Subcutaneous abdominal adipose tissue (tissue), 5 donors: ENCODE data around the gene GNG2.

Experiments used
- H3K27ac ChIP-seq: one replicate; pipeline ENCODE4 v1.7.0; 2013; ENCODE audit warnings: low read depth, mild to moderate bottlenecking, inconsistent platforms, low read length, moderate library complexity
- H3K27me3 ChIP-seq, 5 donors: one replicate each; pipeline ENCODE4 v1.7.0; 2013; ENCODE audit warnings: low read length in 5 of 5, inconsistent platforms in 1 of 5; ENCODE audit not compliant: control insufficient read depth in 5 of 5, insufficient read depth in 4 of 5
- H3K36me3 ChIP-seq, 5 donors: one replicate each; pipeline ENCODE4 v1.7.0; 2013; ENCODE audit warnings: low read length in 5 of 5; ENCODE audit not compliant: control insufficient read depth in 5 of 5, insufficient read depth in 5 of 5
- H3K4me1 ChIP-seq, 5 donors: one replicate each; pipeline ENCODE4 v1.7.0; 2013; ENCODE audit warnings: low read length in 5 of 5, mild to moderate bottlenecking in 3 of 5, moderate library complexity in 1 of 5; ENCODE audit not compliant: control insufficient read depth in 5 of 5, insufficient read depth in 5 of 5
- H3K4me3 ChIP-seq, 5 donors: one replicate each; pipeline ENCODE4 v1.7.0; 2013; ENCODE audit warnings: low read length in 5 of 5, low read depth in 1 of 5
- H3K9ac ChIP-seq, 5 donors: one replicate each; pipeline ENCODE4 v1.7.0; 2013; ENCODE audit warnings: low read length in 5 of 5, mild to moderate bottlenecking in 4 of 5, moderate library complexity in 3 of 5
- H3K9me3 ChIP-seq, 5 donors: one replicate each; pipeline ENCODE4 v1.7.0; 2013; ENCODE audit warnings: low read length in 5 of 5; ENCODE audit not compliant: control insufficient read depth in 5 of 5
- donor health status: healthy.
- donor health status: healthy.
- donor health status: healthy.
- donor health status: healthy.
- donor health status: healthy.

Gene GNG2

DNA sequence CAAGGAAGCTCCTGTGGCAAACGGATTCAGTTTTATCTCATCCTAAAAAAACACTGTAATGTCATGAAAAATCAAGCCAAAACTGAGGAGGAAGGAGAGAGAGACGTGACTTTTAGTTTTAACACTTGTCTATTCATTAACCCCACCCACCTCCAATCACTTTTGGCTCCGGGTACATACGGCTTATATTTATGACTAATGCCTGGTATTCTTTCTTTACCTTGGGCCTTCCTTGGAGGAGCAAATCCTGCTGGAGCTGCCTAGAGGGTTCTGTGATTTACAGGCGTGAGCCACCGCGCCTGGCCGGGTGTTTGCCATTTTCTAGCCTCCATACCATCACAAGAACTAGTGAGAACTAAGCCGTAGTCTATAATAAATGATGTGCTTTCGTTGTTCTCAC is 68.2 kb downstream of the GNG2 start:
- H3K4me1 ChIP-seq, result peaks cover 0 to 24% (median 8%) of the 10 kb centered on the region in 5 donors
- no peak overlapping the region for H3K9ac ChIP-seq
- H3K27ac ChIP-seq, result no peak overlapping the region
- H3K27me3 ChIP-seq, result no peaks in the 10 kb centered on the region
- peaks cover 0 to 6% (median 0%) of the 10 kb centered on the region in 5 donors for H3K36me3 ChIP-seq
- no peaks in the 10 kb centered on the region for H3K9me3 ChIP-seq
- H3K4me3 ChIP-seq, result no peak overlapping the region

- Histone ChIP-seq H3K4me3 (no peak overlapping the region), H3K9me3 (no peaks in the 10 kb centered on the region), H3K27ac (no peak overlapping the region), H3K27me3 (no peaks in the 10 kb centered on the region), H3K4me1 (peaks cover 0 to 29% (median 6%) of the 10 kb centered on the region in 5 donors), H3K36me3 (peaks cover 0 to 6% (median 0%) of the 10 kb centered on the region in 5 donors), H3K9ac (no peak overlapping the region)
Observed at GRCh38 chr14:51929166-51929565, 68.8 kb downstream of the GNG2 start.

GRCh38 chr14:51929910-51930682 is 69.7 kb downstream of the GNG2 start:
- no peak overlapping the region for H3K4me3 ChIP-seq
- H3K9me3 ChIP-seq, result no peaks in the 10 kb centered on the region
- H3K9ac ChIP-seq, result no peak overlapping the region
- H3K36me3 ChIP-seq, result no peaks in the 10 kb centered on the region
- H3K4me1 ChIP-seq, result peaks cover 0 to 24% (median 6%) of the 10 kb centered on the region in 5 donors
- no peaks in the 10 kb centered on the region for H3K27me3 ChIP-seq
- H3K27ac ChIP-seq, result no peak overlapping the region

DNA sequence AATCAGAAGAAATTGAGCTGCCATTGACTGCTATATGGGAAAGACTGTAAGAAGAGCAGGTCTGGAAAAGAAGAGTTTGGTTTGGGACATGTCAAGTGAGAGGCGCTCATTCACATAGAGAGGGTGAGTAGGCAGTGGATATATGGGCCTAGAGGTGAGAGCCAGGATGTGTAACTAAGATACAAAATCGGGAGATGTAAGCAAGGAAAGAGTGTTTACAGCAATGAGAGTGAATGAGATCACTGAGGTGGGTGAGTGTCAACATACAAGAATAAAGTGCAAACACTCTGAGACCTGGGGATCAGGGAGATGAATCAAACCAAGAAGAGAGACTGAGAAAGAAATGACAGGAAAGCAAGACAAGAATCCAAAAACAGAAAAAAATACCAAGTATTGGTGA is 70.9 kb downstream of the GNG2 start:
- Histone ChIP-seq H3K27me3 (no peaks in the 10 kb centered on the region), H3K4me1 (peaks cover 0 to 24% (median 6%) of the 10 kb centered on the region in 5 donors), H3K9ac (no peak overlapping the region), H3K4me3 (no peak overlapping the region), H3K9me3 (no peaks in the 10 kb centered on the region), H3K27ac (no peak overlapping the region), H3K36me3 (no peaks in the 10 kb centered on the region)

GRCh38 chr14:51933191-51933590 is 72.8 kb downstream of the GNG2 start:
- Histone ChIP-seq H3K36me3 (no peaks in the 10 kb centered on the region), H3K4me3 (no peak overlapping the region), H3K9me3 (no peaks in the 10 kb centered on the region), H3K4me1 (peaks cover 0 to 24% (median 6%) of the 10 kb centered on the region in 5 donors), H3K27ac (no peak overlapping the region), H3K27me3 (no peaks in the 10 kb centered on the region), H3K9ac (no peak overlapping the region)

DNA sequence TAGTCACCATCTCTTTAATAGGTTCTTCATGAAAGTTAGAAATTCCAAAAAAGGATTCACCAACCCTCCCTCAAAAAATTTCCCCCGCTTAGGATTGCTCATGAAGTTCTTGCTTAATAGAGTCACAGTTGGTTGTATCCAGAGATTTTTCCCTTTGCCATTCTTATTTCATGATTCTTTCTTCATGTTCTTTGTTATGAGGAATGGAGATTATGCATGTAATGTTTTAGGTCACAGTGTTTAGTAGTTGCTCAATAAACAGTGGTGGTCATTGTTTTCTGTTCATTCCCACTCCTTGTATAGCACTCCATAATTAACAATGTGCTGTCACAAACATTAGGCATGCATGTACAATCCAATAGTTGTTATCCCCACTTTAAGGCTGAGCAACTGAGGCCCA is 77.7 kb downstream of the GNG2 start:
- no peaks in the 10 kb centered on the region for H3K27me3 ChIP-seq
- peaks cover 0 to 25% (median 17%) of the 10 kb centered on the region in 5 donors for H3K4me1 ChIP-seq
- no peak overlapping the region for H3K4me3 ChIP-seq
- H3K27ac ChIP-seq, result peak overlapping the region; percentile 26
- no peak overlapping the region for H3K9ac ChIP-seq
- no peaks in the 10 kb centered on the region for H3K9me3 ChIP-seq
- H3K36me3 ChIP-seq, result no peaks in the 10 kb centered on the region

- Histone ChIP-seq H3K4me1 (peaks cover 0 to 22% (median 15%) of the 10 kb centered on the region in 5 donors), H3K36me3 (no peaks in the 10 kb centered on the region), H3K4me3 (no peak overlapping the region), H3K9ac (no peak overlapping the region), H3K27me3 (no peaks in the 10 kb centered on the region), H3K9me3 (no peaks in the 10 kb centered on the region), H3K27ac (peak overlapping the region; percentile 26)
Observed at GRCh38 chr14:51938821-51939220, 78.4 kb downstream of the GNG2 start.

DNA sequence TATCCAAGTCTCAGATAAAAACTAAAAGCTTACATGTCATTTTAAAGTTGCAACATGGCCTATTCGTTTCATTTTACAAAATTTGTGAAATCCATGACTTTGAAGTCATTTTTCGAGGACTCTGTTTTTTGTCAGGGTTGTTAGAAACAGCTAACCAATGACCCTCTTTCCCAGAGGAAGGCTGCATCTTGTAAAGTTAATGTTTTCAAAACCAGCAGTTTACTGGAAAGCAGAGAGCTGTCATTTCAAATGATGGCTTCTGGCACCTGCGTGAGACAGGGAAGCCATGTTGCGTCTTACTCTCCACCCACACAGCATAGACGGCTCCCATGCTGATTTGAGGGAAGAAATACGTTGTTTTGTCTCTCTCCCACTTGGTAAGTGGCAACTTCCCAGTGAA is 78.8 kb downstream of the GNG2 start:
- H3K4me1 ChIP-seq, result peaks cover 0 to 22% (median 13%) of the 10 kb centered on the region in 5 donors
- peak overlapping the region; percentile 63 for H3K27ac ChIP-seq
- no peaks in the 10 kb centered on the region for H3K9me3 ChIP-seq
- H3K4me3 ChIP-seq, result no peak overlapping the region
- no peaks in the 10 kb centered on the region for H3K27me3 ChIP-seq
- peak overlapping the region in 1 of 5 donors; percentile 6 for H3K9ac ChIP-seq
- no peaks in the 10 kb centered on the region for H3K36me3 ChIP-seq

- H3K4me1 ChIP-seq, result peaks cover 0 to 22% (median 13%) of the 10 kb centered on the region in 5 donors
- H3K27me3 ChIP-seq, result no peaks in the 10 kb centered on the region
- no peak overlapping the region for H3K4me3 ChIP-seq
- H3K27ac ChIP-seq, result peak overlapping the region; percentile 63
- no peak overlapping the region for H3K9ac ChIP-seq
- H3K36me3 ChIP-seq, result no peaks in the 10 kb centered on the region
- H3K9me3 ChIP-seq, result no peaks in the 10 kb centered on the region
Observed at GRCh38 chr14:51939755-51940301, 79.4 kb downstream of the GNG2 start.

GRCh38 chr14:51942971-51943370 is 82.6 kb downstream of the GNG2 start:
- Histone ChIP-seq H3K9ac (no peak overlapping the region), H3K9me3 (peaks cover 0 to 6% (median 2%) of the 10 kb centered on the region in 5 donors), H3K36me3 (peaks cover 0 to 5% (median 0%) of the 10 kb centered on the region in 5 donors), H3K4me1 (peaks cover 0 to 17% (median 13%) of the 10 kb centered on the region in 5 donors), H3K27me3 (no peaks in the 10 kb centered on the region), H3K27ac (no peak overlapping the region), H3K4me3 (no peak overlapping the region)
